ENCODE results near the gene POP5.

POP5 gene

GRCh38 chr12:120599672-120600552 lies 18.7 kb upstream of the POP5 start:
- no peak overlapping the region for H3K4me3 ChIP-seq (ENCODE audit: low read length)
- no peaks in the 10 kb centered on the region for H3K27me3 ChIP-seq (ENCODE audit: control insufficient read depth, insufficient read depth, low read length)
- H3K27ac ChIP-seq (ENCODE audit: low read depth, low read length), result no peak overlapping the region
- H3K4me1 ChIP-seq (ENCODE audit: control insufficient read depth, insufficient read depth, low read length), result no peaks in the 10 kb centered on the region
- no peaks in the 10 kb centered on the region for H3K36me3 ChIP-seq (ENCODE audit: control insufficient read depth, insufficient read depth, low read length)
- H3K9ac ChIP-seq (ENCODE audit: low read length), result no peak overlapping the region

GRCh38 chr12:120598674-120599463 lies 17.7 kb upstream of the POP5 start:
- Histone ChIP-seq H3K27ac (ENCODE audit: low read depth, low read length) (no peak overlapping the region), H3K36me3 (ENCODE audit: control insufficient read depth, insufficient read depth, low read length) (no peaks in the 10 kb centered on the region), H3K4me3 (ENCODE audit: low read length) (no peak overlapping the region), H3K27me3 (ENCODE audit: control insufficient read depth, insufficient read depth, low read length) (no peaks in the 10 kb centered on the region), H3K4me1 (ENCODE audit: control insufficient read depth, insufficient read depth, low read length) (no peaks in the 10 kb centered on the region), H3K9ac (ENCODE audit: low read length) (no peak overlapping the region)

GRCh38 chr12:120597861-120598260 lies 16.7 kb upstream of the POP5 start:
- no peak overlapping the region for H3K9ac ChIP-seq (ENCODE audit: low read length)
- H3K4me3 ChIP-seq (ENCODE audit: low read length), result no peak overlapping the region
- H3K27me3 ChIP-seq (ENCODE audit: control insufficient read depth, insufficient read depth, low read length), result no peaks in the 10 kb centered on the region
- H3K4me1 ChIP-seq (ENCODE audit: control insufficient read depth, insufficient read depth, low read length), result no peaks in the 10 kb centered on the region
- no peak overlapping the region for H3K27ac ChIP-seq (ENCODE audit: low read depth, low read length)
- H3K36me3 ChIP-seq (ENCODE audit: control insufficient read depth, insufficient read depth, low read length), result no peaks in the 10 kb centered on the region

GRCh38 chr12:120596901-120597300 lies 15.7 kb upstream of the POP5 start:
- Histone ChIP-seq H3K4me1 (ENCODE audit: control insufficient read depth, insufficient read depth, low read length) (no peaks in the 10 kb centered on the region), H3K27ac (ENCODE audit: low read depth, low read length) (no peak overlapping the region), H3K36me3 (ENCODE audit: control insufficient read depth, insufficient read depth, low read length) (no peaks in the 10 kb centered on the region), H3K9ac (ENCODE audit: low read length) (no peak overlapping the region), H3K27me3 (ENCODE audit: control insufficient read depth, insufficient read depth, low read length) (no peaks in the 10 kb centered on the region), H3K4me3 (ENCODE audit: low read length) (no peak overlapping the region)

GRCh38 chr12:120592121-120593049 lies 11.2 kb upstream of the POP5 start:
- Histone ChIP-seq H3K4me3 (ENCODE audit: low read length) (no peak overlapping the region), H3K36me3 (ENCODE audit: control insufficient read depth, insufficient read depth, low read length) (no peaks in the 10 kb centered on the region), H3K4me1 (ENCODE audit: control insufficient read depth, insufficient read depth, low read length) (no peaks in the 10 kb centered on the region), H3K27ac (ENCODE audit: low read depth, low read length) (no peak overlapping the region), H3K9ac (ENCODE audit: low read length) (no peak overlapping the region), H3K27me3 (ENCODE audit: control insufficient read depth, insufficient read depth, low read length) (no peaks in the 10 kb centered on the region)

- no peak overlapping the region for H3K9ac ChIP-seq (ENCODE audit: low read length)
- no peaks in the 10 kb centered on the region for H3K27me3 ChIP-seq (ENCODE audit: control insufficient read depth, insufficient read depth, low read length)
- H3K4me3 ChIP-seq (ENCODE audit: low read length), result no peak overlapping the region
- no peaks in the 10 kb centered on the region for H3K4me1 ChIP-seq (ENCODE audit: control insufficient read depth, insufficient read depth, low read length)
- no peak overlapping the region for H3K27ac ChIP-seq (ENCODE audit: low read depth, low read length)
- H3K36me3 ChIP-seq (ENCODE audit: control insufficient read depth, insufficient read depth, low read length), result no peaks in the 10 kb centered on the region
Measured at GRCh38 chr12:120590741-120591407, 9.7 kb upstream of the POP5 start.

GRCh38 chr12:120588948-120589930 lies 8.0 kb upstream of the POP5 start:
- Histone ChIP-seq H3K27ac (ENCODE audit: low read depth, low read length) (no peak overlapping the region), H3K4me1 (ENCODE audit: control insufficient read depth, insufficient read depth, low read length) (no peaks in the 10 kb centered on the region), H3K27me3 (ENCODE audit: control insufficient read depth, insufficient read depth, low read length) (no peaks in the 10 kb centered on the region), H3K9ac (ENCODE audit: low read length) (no peak overlapping the region), H3K36me3 (ENCODE audit: control insufficient read depth, insufficient read depth, low read length) (no peaks in the 10 kb centered on the region), H3K4me3 (ENCODE audit: low read length) (no peak overlapping the region)

GRCh38 chr12:120588371-120588770 lies 7.2 kb upstream of the POP5 start:
- Histone ChIP-seq H3K9ac (ENCODE audit: low read length) (no peak overlapping the region), H3K27me3 (ENCODE audit: control insufficient read depth, insufficient read depth, low read length) (no peaks in the 10 kb centered on the region), H3K4me3 (ENCODE audit: low read length) (no peak overlapping the region), H3K27ac (ENCODE audit: low read depth, low read length) (no peak overlapping the region), H3K4me1 (ENCODE audit: control insufficient read depth, insufficient read depth, low read length) (peaks cover 3% of the 10 kb centered on the region), H3K36me3 (ENCODE audit: control insufficient read depth, insufficient read depth, low read length) (no peaks in the 10 kb centered on the region)

GRCh38 chr12:120586860-120587259 lies 5.7 kb upstream of the POP5 start:
- Histone ChIP-seq H3K27me3 (ENCODE audit: control insufficient read depth, insufficient read depth, low read length) (no peaks in the 10 kb centered on the region), H3K4me3 (ENCODE audit: low read length) (no peak overlapping the region), H3K27ac (ENCODE audit: low read depth, low read length) (no peak overlapping the region), H3K4me1 (ENCODE audit: control insufficient read depth, insufficient read depth, low read length) (peaks cover 3% of the 10 kb centered on the region), H3K36me3 (ENCODE audit: control insufficient read depth, insufficient read depth, low read length) (no peaks in the 10 kb centered on the region), H3K9ac (ENCODE audit: low read length) (no peak overlapping the region)

GRCh38 chr12:120586206-120586605 lies 5.0 kb upstream of the POP5 start:
- no peaks in the 10 kb centered on the region for H3K36me3 ChIP-seq (ENCODE audit: control insufficient read depth, insufficient read depth, low read length)
- no peak overlapping the region for H3K9ac ChIP-seq (ENCODE audit: low read length)

More at GRCh38 chr12:120586206-120586605, 5.0 kb upstream of the POP5 start:
- Histone ChIP-seq H3K27ac (ENCODE audit: low read depth, low read length) (no peak overlapping the region), H3K27me3 (ENCODE audit: control insufficient read depth, insufficient read depth, low read length) (no peaks in the 10 kb centered on the region), H3K4me3 (ENCODE audit: low read length) (no peak overlapping the region), H3K4me1 (ENCODE audit: control insufficient read depth, insufficient read depth, low read length) (peaks cover 3% of the 10 kb centered on the region)

Data from rectal smooth muscle tissue (tissue), 1 donor.